Dermis microvascular lymphatic vessel endothelial cell (primary cell): ENCODE measurements around the gene BHLHE23. TPM values are rescaled to one million over a fixed set of nuclear protein-coding genes. Genes with fewer than 3 reads are reported as not detected.

Experiments
- DNase-seq, 2 donors: peaks; one replicate each; pipeline versions ENCODE4 v3.0.0 to v3.0.0-alpha.2; 2010; ENCODE audit warnings: low read depth in 2 of 2
- total RNA-seq: library from RNA; depleted of rRNA; stranded (reverse); fragments of >200 nt; gene quantifications from 2 replicates; pipeline ENCODE4 v1.2.1, GENCODE V29; 2014

BHLHE23 gene
- not detected in 2 replicates for total RNA-seq

GRCh38 chr20:63006540-63007359, at the start of gene BHLHE23:
Gene BHLHE23, minus strand, starts transcription at chr20:63006964. Its CDS starts 190 bp downstream, at chr20:63006774.
- peak in 1 of 2 donors; percentile 15 for DNase-seq

- DNase-seq: no peak
These were observed 48.9 kb upstream of the BHLHE23 start for GRCh38 chr20:63055575-63056235.

- DNase-seq: no peak
These were observed 48.0 kb upstream of the BHLHE23 start for GRCh38 chr20:63054681-63055240.

- no peak for DNase-seq
These were observed 47.3 kb upstream of the BHLHE23 start for GRCh38 chr20:63054103-63054474.

GRCh38 chr20:63053432-63054102, 46.8 kb upstream of the BHLHE23 start:
- DNase-seq: no peak

GRCh38 chr20:63052571-63053431, 46.0 kb upstream of the BHLHE23 start:
- no peak for DNase-seq

- DNase-seq: no peak
These were observed 45.1 kb upstream of the BHLHE23 start for GRCh38 chr20:63051911-63052310.

- no peak for DNase-seq
These were observed 44.6 kb upstream of the BHLHE23 start for GRCh38 chr20:63051186-63051860.

- DNase-seq: no peak
These were observed 43.6 kb upstream of the BHLHE23 start for GRCh38 chr20:63050406-63050805.

- DNase-seq: no peak
These were observed 42.9 kb upstream of the BHLHE23 start for GRCh38 chr20:63049561-63050221.

GRCh38 chr20:63049191-63049518, 42.4 kb upstream of the BHLHE23 start:
- no peak for DNase-seq

GRCh38 chr20:63048516-63049190, 41.9 kb upstream of the BHLHE23 start:
- no peak for DNase-seq

GRCh38 chr20:63047946-63048345, 41.2 kb upstream of the BHLHE23 start:
- no peak for DNase-seq

- no peak for DNase-seq
These were observed 40.5 kb upstream of the BHLHE23 start for GRCh38 chr20:63047267-63047666.

- no peak for DNase-seq
These were observed 40.1 kb upstream of the BHLHE23 start for GRCh38 chr20:63046841-63047240.

GRCh38 chr20:63045991-63046390, 39.2 kb upstream of the BHLHE23 start:
- no peak for DNase-seq

- no peak for DNase-seq
These were observed 38.6 kb upstream of the BHLHE23 start for GRCh38 chr20:63045401-63045800.

- DNase-seq: no peak
These were observed 37.8 kb upstream of the BHLHE23 start for GRCh38 chr20:63044605-63045004.

- DNase-seq: no peak
These were observed 37.4 kb upstream of the BHLHE23 start for GRCh38 chr20:63044204-63044600.
